B cell (primary cell): ENCODE data around the gene CDC45. TPM values are rescaled to one million over a fixed set of nuclear protein-coding genes. Genes with fewer than 3 reads are reported as not detected.

Experiments used
- ATAC-seq: fragments of 200-7000 bp; cut with Tn5 transposase; one replicate; pipeline ENCODE4 v1.10.0; 2021; ENCODE audit warnings: low read depth, mild to moderate bottlenecking, moderate number of reproducible peaks, moderate library complexity
- CTCF ChIA-PET: fragments of 350-600 bp; sonication (Branson Sonifier 250); formaldehyde crosslinking; loops from one replicate; lab custom pipeline; 2021; ENCODE audit warnings: antibody characterized with exemption, inconsistent platforms; lab: Charles Lee
- POLR2A ChIA-PET: fragments of 350-600 bp; sonication (Branson Sonifier 250); formaldehyde crosslinking; loops from one replicate; lab custom pipeline; 2021; ENCODE audit warnings: antibody characterized with exemption; lab: Charles Lee
- DNase-seq: peaks from one replicate; pipeline ENCODE4 v3.0.0; 2013
- H2AFZ ChIP-seq: 2 replicates; pipeline ENCODE4 v1.6.1; 2012; ENCODE audit warnings: mild to moderate bottlenecking, low read depth, low read length; ENCODE audit not compliant: insufficient read depth, poor library complexity, severe bottlenecking
- H3K27ac ChIP-seq, 2 donors: 1 replicate in 1 of 2; 2 replicates in 1 of 2; pipeline ENCODE4 v1.5.1; 2012 to 2013; ENCODE audit warnings: low read length in 2 of 2, mild to moderate bottlenecking in 2 of 2, moderate library complexity in 1 of 2
- H3K27me3 ChIP-seq, 4 experiments: fragments of 200-600 bp in 1 of 4; sonication (generic) in 1 of 4; replicated peaks in 1 of 4; 1 replicate in 2 of 4; 2 replicates in 2 of 4; pipeline versions ENCODE4 v1.6.1 to v1.7.0; 2013 to 2016; ENCODE audit warnings: low read length in 3 of 4, mild to moderate bottlenecking in 2 of 4, mixed read lengths in 1 of 4, moderate library complexity in 1 of 4; ENCODE audit not compliant: insufficient read depth in 4 of 4, control insufficient read depth in 3 of 4; ENCODE audit errors: control extremely low read depth in 1 of 4
- H3K36me3 ChIP-seq, 2 experiments: replicated peaks in 1 of 2; 1 replicate in 1 of 2; 2 replicates in 1 of 2; pipeline versions ENCODE4 v1.6.1 to v1.7.1; 2013; ENCODE audit warnings: low read length in 1 of 2; ENCODE audit not compliant: insufficient read depth in 2 of 2, control insufficient read depth in 1 of 2; ENCODE audit errors: control extremely low read depth in 1 of 2, extremely low read depth in 1 of 2
- H3K4me1 ChIP-seq, 2 donors: fragments of 200-600 bp in 1 of 2; sonication (generic) in 1 of 2; 1 replicate in 1 of 2; 2 replicates in 1 of 2; pipeline versions ENCODE4 v1.5.1 to v1.6.1; 2013 to 2017; ENCODE audit warnings: low read length in 2 of 2; ENCODE audit not compliant: control insufficient read depth in 2 of 2, insufficient read depth in 2 of 2
- H3K4me2 ChIP-seq: replicated peaks from 2 replicates; pipeline ENCODE3; 2012; ENCODE audit warnings: mild to moderate bottlenecking, low read depth, low read length; ENCODE audit not compliant: poor library complexity, severe bottlenecking
- H3K4me3 ChIP-seq, 5 experiments: fragments of 200-600 bp in 1 of 5; sonication (generic) in 1 of 5; 1 replicate in 3 of 5; 2 replicates in 2 of 5; pipeline versions ENCODE4 v1.5.1 to v1.7.0; 2011 to 2016; ENCODE audit warnings: low read length in 4 of 5, mild to moderate bottlenecking in 4 of 5, low read depth in 2 of 5, control low read depth in 1 of 5, moderate library complexity in 1 of 5; ENCODE audit not compliant: insufficient read depth in 1 of 5; ENCODE audit errors: control extremely low read depth in 1 of 5, extremely low read depth in 1 of 5
- H3K79me2 ChIP-seq: fragments of 200-600 bp; sonication (generic); one replicate; pipeline ENCODE4 v1.6.0; 2016; ENCODE audit warnings: low read length; ENCODE audit not compliant: control insufficient read depth, insufficient read depth
- H3K9ac ChIP-seq: fragments of 200-600 bp; sonication (generic); 2 replicates; pipeline ENCODE4 v1.6.1; 2017; ENCODE audit warnings: mild to moderate bottlenecking, low read length, moderate library complexity
- H3K9me3 ChIP-seq, 3 donors: one replicate each; pipeline versions ENCODE4 v1.6.1 to v1.7.1; 2013; ENCODE audit warnings: low read length in 2 of 3; ENCODE audit not compliant: control insufficient read depth in 2 of 3, insufficient read depth in 1 of 3; ENCODE audit errors: control extremely low read depth in 1 of 3
- H4K20me1 ChIP-seq: 2 replicates; pipeline ENCODE4 v1.6.0; 2012; ENCODE audit warnings: mild to moderate bottlenecking, low read length; ENCODE audit not compliant: insufficient read depth, control insufficient read depth, poor library complexity, severe bottlenecking
- H3K27ac Mint-ChIP-seq: one replicate; pipeline ENCODE4 v1.8.0; 2021; ENCODE audit warnings: mixed read lengths
- H3K27me3 Mint-ChIP-seq: one replicate; pipeline ENCODE4 v1.8.0; 2021; ENCODE audit warnings: mixed read lengths
- H3K4me1 Mint-ChIP-seq: one replicate; pipeline ENCODE4 v1.8.0; 2021; ENCODE audit warnings: mixed read lengths
- H3K4me3 Mint-ChIP-seq: one replicate; pipeline ENCODE4 v1.8.0; 2021; ENCODE audit warnings: mixed read lengths
- H3K9me3 Mint-ChIP-seq: one replicate; pipeline ENCODE4 v1.8.0; 2022; ENCODE audit warnings: mixed read lengths; ENCODE audit not compliant: insufficient read depth
- EZH2 ChIP-seq: IDR thresholded peaks from 2 replicates; pipeline ENCODE4 v1.6.1; 2012; ENCODE audit warnings: borderline replicate concordance, low read depth, mild to moderate bottlenecking, moderate library complexity, low read length; ENCODE audit not compliant: insufficient read depth, poor library complexity, severe bottlenecking
- whole genome bisulfite sequencing: methylation state at CpG from one replicate; pipeline ENCODE4 v1.1.5; 2013; ENCODE audit warnings: missing lambda C conversion rate; ENCODE audit not compliant: insufficient coverage; 5-methylcytosine and 5-hydroxymethylcytosine counted together
- intact Hi-C: fragments of 100-400 bp; cut with micrococcal nuclease; formaldehyde crosslinking; loops from one replicate; pipeline ENCODE4 v1.10.0; 2022
- polyA plus RNA-seq: library from polyadenylated mRNA; depleted of rRNA; stranded (reverse); fragments of >200 nt; gene quantifications from 2 replicates; pipeline ENCODE4 v1.2.3, GENCODE V29; 2012
- total RNA-seq, 2 donors: library from RNA; stranded (reverse); fragments of 120-200 nt in 1 of 2; gene quantifications; 1 replicate in 1 of 2; 2 replicates in 1 of 2; pipeline versions ENCODE4 v1.2.3 to v1.2.4, GENCODE V29; 2013 to 2022
- TF ChIP-seq, protein P1 (sequence below): fragments of 200-600 bp; IDR thresholded peaks from one replicate; pipeline ENCODE4 v1.8.0; 2022; ENCODE audit warnings: antibody characterized with exemption, mild to moderate bottlenecking

Gene CDC45
- total and polyA plus RNA-seq, 2 donors (not counting 1 experiment from before 2014, with no cell fraction given) = 0.49 to 1.4 TPM

DNA sequence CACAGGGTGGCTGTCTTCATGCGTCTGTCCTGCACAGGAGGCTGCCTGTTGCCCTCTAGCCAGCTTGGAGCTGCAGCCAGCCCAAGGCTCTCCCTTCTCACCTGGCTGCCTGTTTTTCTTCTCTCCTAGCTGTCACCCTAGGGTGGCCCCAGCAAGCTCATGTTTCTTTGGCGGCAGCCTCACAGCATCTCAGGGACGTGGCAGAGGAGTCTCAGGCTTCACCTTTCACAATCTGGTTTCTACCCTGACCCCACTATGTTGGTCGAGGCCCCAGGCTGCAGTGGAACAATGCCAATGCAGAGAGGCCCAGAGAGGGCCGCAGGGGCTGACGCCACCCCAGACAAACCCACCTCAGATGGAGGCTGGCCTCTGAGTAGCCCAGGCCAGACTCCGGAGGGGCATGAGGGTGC, 47.0 kb downstream of the CDC45 start:
- peaks cover 8 to 22% of the 10 kb centered on the region in 2 donors for H3K4me1 ChIP-seq
- peaks cover 26% of the 10 kb centered on the region for H3K27me3 Mint-ChIP-seq
- H3K9ac ChIP-seq = no peak overlapping the region
- no peak overlapping the region for H3K27ac ChIP-seq
- TF ChIP-seq EZH2 = no peak
- TF ChIP-seq, protein P1, sequence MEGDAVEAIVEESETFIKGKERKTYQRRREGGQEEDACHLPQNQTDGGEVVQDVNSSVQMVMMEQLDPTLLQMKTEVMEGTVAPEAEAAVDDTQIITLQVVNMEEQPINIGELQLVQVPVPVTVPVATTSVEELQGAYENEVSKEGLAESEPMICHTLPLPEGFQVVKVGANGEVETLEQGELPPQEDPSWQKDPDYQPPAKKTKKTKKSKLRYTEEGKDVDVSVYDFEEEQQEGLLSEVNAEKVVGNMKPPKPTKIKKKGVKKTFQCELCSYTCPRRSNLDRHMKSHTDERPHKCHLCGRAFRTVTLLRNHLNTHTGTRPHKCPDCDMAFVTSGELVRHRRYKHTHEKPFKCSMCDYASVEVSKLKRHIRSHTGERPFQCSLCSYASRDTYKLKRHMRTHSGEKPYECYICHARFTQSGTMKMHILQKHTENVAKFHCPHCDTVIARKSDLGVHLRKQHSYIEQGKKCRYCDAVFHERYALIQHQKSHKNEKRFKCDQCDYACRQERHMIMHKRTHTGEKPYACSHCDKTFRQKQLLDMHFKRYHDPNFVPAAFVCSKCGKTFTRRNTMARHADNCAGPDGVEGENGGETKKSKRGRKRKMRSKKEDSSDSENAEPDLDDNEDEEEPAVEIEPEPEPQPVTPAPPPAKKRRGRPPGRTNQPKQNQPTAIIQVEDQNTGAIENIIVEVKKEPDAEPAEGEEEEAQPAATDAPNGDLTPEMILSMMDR = no peak
- no peak for DNase-seq
- H3K79me2 ChIP-seq = no peaks in the 10 kb centered on the region
- no peak overlapping the region for H3K27ac Mint-ChIP-seq
- H3K9me3 Mint-ChIP-seq = no peaks in the 10 kb centered on the region
- intact Hi-C loops = no loop called here
- 92% methylated on average over 7 of the region's 7 CpGs for WGBS
- peaks cover 0 to 41% (median 5%) of the 10 kb centered on the region in 4 experiments for H3K27me3 ChIP-seq
- H3K4me3 Mint-ChIP-seq = no peak overlapping the region
- H3K4me2 ChIP-seq = no peak overlapping the region
- H3K4me3 ChIP-seq = no peak overlapping the region
- H3K9me3 ChIP-seq = peaks cover 0 to 2% (median 0%) of the 10 kb centered on the region in 3 donors
- H3K4me1 Mint-ChIP-seq = peaks cover 12% of the 10 kb centered on the region
- POLR2A ChIA-PET = no interaction called here
- H4K20me1 ChIP-seq = no peaks in the 10 kb centered on the region
- H2AFZ ChIP-seq = no peak overlapping the region
- H3K36me3 ChIP-seq = no peaks in the 10 kb centered on the region
- ATAC-seq = no peak
- CTCF ChIA-PET = no interaction called here

DNA sequence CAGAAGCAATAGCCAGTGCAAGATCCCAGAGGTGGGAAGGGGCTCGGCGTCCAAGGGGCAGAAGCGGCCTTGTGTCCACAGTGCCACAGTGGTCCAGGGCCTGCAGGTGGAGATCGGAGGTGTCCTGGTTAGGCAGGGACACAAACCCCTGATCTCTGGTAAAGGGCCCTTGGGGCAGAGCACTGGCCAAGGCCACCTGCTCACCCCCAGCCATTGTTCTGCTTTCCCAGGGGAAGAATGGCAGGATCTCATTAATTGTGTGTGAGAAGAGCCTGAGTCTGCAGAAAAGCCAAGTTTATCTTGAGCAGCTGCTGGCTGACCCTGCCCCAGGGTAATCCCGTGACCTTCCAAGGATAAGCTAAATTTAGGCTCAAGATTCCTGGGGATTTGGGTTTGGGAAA, 47.6 kb downstream of the CDC45 start:
- H3K27ac Mint-ChIP-seq = no peak overlapping the region
- ATAC-seq = no peak
- Histone ChIP-seq H3K27ac (no peak overlapping the region), H3K9me3 (peaks cover 0 to 2% (median 0%) of the 10 kb centered on the region in 3 donors), H3K4me2 (no peak overlapping the region), H3K79me2 (no peaks in the 10 kb centered on the region), H3K9ac (no peak overlapping the region), H3K4me3 (no peak overlapping the region), H3K36me3 (no peaks in the 10 kb centered on the region), H4K20me1 (no peaks in the 10 kb centered on the region), H3K27me3 (peaks cover 0 to 41% (median 5%) of the 10 kb centered on the region in 4 experiments), H3K4me1 (peaks cover 8 to 22% of the 10 kb centered on the region in 2 donors), H2AFZ (no peak overlapping the region)
- peaks cover 12% of the 10 kb centered on the region for H3K4me1 Mint-ChIP-seq
- 96% methylated on average over 5 of the region's 5 CpGs for WGBS
- no peaks in the 10 kb centered on the region for H3K9me3 Mint-ChIP-seq
- no peak for TF ChIP-seq EZH2
- TF ChIP-seq, protein P1 = no peak
- DNase-seq = no peak
- H3K27me3 Mint-ChIP-seq = peaks cover 26% of the 10 kb centered on the region
- ChIA-PET POLR2A (no interaction called here), CTCF (no interaction called here)
- no peak overlapping the region for H3K4me3 Mint-ChIP-seq
- intact Hi-C loops = no loop called here
